AG04450 (cell line): ENCODE results near the gene MCUB. TPM values are rescaled to one million over a fixed set of nuclear protein-coding genes. Genes with fewer than 3 reads are reported as not detected.

Source experiments
- CTCF ChIA-PET: fragments of 300-600, 350-600 bp; formaldehyde crosslinking; extraction: SDS; loops from one replicate; lab custom pipeline; 2022; ENCODE audit warnings: antibody characterized with exemption, inconsistent platforms; lab: Charles Lee
- POLR2A ChIA-PET: fragments of 350-600 bp; formaldehyde crosslinking; extraction: SDS; loops from one replicate; lab custom pipeline; 2021; ENCODE audit warnings: antibody characterized with exemption, inconsistent platforms; lab: Yijun Ruan, JAX
- DNase-seq: peaks from one replicate; pipeline ENCODE4 v3.0.0-alpha.2; 2011; ENCODE audit warnings: low read depth, low spot score
- H3K27ac ChIP-seq: one replicate; pipeline ENCODE4 v1.5.1; 2012; ENCODE audit warnings: low read depth, low read length, control low read depth
- H3K27me3 ChIP-seq: one replicate; pipeline ENCODE4 v1.6.0; 2012; ENCODE audit warnings: low read length; ENCODE audit not compliant: control insufficient read depth, insufficient read depth
- H3K4me3 ChIP-seq: 2 replicates; pipeline ENCODE4 v1.5.1; 2011; ENCODE audit warnings: mild to moderate bottlenecking, low read depth, low read length, control low read depth
- H3K9me3 ChIP-seq: 2 replicates; pipeline ENCODE4 v1.5.1; 2012; ENCODE audit warnings: low read length; ENCODE audit not compliant: control insufficient read depth, insufficient read depth
- polyA plus RNA-seq: library from polyadenylated mRNA; depleted of rRNA; stranded (reverse); fragments of >200 nt; gene quantifications from 2 replicates; pipeline ENCODE4 v1.2.3, GENCODE V29; 2011
- TF ChIP-seq, protein P1 (sequence below): IDR thresholded peaks from 2 replicates; pipeline ENCODE4 v1.5.1; 2011; ENCODE audit warnings: low read depth, low read length, control low read depth, inconsistent platforms

MCUB gene
- polyA plus RNA-seq, 1 experiment = 16.8 TPM

DNA sequence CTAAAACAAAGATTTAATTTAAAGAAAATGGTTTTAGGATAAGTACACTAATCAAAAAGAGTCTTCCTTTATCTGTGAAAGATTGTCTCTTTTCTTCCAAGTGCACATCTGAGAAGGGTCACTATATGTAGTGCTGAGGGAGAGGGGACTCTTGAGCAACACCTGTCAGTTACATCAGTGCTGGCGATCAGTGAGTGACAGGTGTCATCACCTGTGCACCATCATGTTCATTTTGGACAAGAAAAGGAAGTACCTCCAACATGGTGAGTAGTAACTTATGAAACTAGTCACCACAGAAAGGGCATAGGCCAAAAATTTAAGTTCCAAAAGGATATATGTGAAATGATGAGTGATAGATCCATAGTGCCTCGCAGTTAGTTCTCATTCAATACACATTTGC is 55.7 kb downstream of the MCUB start:
- ChIA-PET POLR2A (interaction anchor here (0.6 kb wide), 1 partner anchor 54 kb away, joined by 4 read pairs; no protein-coding TSS in a partner anchor), CTCF (no interaction called here)
- TF ChIP-seq, protein P1, sequence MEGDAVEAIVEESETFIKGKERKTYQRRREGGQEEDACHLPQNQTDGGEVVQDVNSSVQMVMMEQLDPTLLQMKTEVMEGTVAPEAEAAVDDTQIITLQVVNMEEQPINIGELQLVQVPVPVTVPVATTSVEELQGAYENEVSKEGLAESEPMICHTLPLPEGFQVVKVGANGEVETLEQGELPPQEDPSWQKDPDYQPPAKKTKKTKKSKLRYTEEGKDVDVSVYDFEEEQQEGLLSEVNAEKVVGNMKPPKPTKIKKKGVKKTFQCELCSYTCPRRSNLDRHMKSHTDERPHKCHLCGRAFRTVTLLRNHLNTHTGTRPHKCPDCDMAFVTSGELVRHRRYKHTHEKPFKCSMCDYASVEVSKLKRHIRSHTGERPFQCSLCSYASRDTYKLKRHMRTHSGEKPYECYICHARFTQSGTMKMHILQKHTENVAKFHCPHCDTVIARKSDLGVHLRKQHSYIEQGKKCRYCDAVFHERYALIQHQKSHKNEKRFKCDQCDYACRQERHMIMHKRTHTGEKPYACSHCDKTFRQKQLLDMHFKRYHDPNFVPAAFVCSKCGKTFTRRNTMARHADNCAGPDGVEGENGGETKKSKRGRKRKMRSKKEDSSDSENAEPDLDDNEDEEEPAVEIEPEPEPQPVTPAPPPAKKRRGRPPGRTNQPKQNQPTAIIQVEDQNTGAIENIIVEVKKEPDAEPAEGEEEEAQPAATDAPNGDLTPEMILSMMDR = no peak
- Histone ChIP-seq H3K27me3 (no peaks in the 10 kb centered on the region), H3K4me3 (no peak overlapping the region), H3K9me3 (no peaks in the 10 kb centered on the region), H3K27ac (no peak overlapping the region)
- DNase-seq = no peak

DNA sequence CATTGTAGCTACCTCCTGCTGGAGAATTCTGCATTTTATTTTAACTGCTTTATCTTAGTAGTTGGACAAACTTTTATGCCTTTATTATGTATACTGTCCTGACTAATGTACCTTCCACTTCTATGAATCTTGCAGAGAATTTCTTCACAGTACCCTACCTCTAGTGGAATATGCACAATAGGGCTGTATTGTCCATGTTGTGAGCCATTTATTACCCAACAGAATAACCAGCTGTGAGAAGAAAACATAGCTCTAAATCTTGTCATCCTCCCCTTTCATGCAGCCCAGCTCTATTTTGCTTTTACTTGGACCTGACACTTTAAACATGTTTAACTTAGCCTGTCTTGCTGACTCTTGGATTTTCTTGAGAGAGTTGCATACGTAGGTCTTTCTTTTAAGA is 56.2 kb downstream of the MCUB start:
- Histone ChIP-seq H3K27me3 (no peaks in the 10 kb centered on the region), H3K9me3 (no peaks in the 10 kb centered on the region), H3K27ac (no peak overlapping the region), H3K4me3 (no peak overlapping the region)
- ChIA-PET CTCF (no interaction called here), POLR2A (interaction anchor here (0.6 kb wide), 1 partner anchor 54 kb away, joined by 4 read pairs; no protein-coding TSS in a partner anchor)
- TF ChIP-seq, protein P1 = no peak
- no peak for DNase-seq

- Histone ChIP-seq H3K4me3 (no peak overlapping the region), H3K9me3 (no peaks in the 10 kb centered on the region), H3K27ac (no peak overlapping the region), H3K27me3 (no peaks in the 10 kb centered on the region)
- POLR2A ChIA-PET = no interaction called here
- CTCF ChIA-PET = no interaction called here
- TF ChIP-seq, protein P1 = no peak
- DNase-seq = no peak
Observed at GRCh38 chr4:109622626-109623025, 62.6 kb downstream of the MCUB start.

DNA sequence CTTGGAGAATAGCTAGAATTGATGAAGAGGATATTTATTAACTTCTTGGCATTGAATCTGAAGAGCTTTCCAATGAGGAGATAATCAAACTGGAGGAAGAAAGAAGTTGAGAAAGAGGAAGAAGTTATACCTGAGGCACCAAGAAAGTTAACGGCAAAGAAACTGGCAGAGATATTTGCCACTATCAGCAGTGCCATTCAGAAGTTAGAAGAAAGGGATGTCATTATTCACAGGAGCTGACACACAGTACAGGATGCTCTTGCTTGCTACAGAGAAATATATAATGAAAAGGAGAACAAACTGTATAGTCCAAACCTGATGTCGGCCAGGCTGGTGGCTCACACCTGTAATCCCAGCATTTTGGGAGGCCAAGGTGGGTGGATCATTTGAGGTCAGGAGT is 64.5 kb downstream of the MCUB start:
- Histone ChIP-seq H3K27me3 (no peaks in the 10 kb centered on the region), H3K27ac (no peak overlapping the region), H3K9me3 (no peaks in the 10 kb centered on the region), H3K4me3 (no peak overlapping the region)
- DNase-seq = no peak
- POLR2A ChIA-PET = no interaction called here
- TF ChIP-seq, protein P1 = no peak
- CTCF ChIA-PET = no interaction called here

DNA sequence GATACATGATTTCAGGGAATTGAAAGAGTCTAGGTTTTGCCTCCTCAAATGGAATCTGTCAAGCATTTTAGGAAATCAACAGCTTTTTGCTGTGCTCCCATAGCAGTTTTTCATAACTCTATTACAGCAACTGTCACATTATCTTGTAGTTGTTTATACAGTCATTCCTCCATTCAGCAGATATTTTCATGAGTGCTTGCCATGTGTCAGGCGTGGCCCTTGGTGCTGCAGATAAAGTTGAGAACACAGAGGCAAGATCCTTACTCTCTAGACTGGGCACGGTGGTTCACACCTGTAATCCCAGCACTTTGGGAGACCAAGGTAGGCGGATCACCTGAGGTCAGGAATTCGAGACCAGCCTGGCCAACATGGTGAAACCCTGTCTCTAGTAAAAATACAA is 67.3 kb downstream of the MCUB start:
- CTCF ChIA-PET = no interaction called here

More for the DNA sequence above, 67.3 kb downstream of the MCUB start:
- H3K4me3 ChIP-seq = no peak overlapping the region
- TF ChIP-seq, protein P1 = no peak
- H3K27ac ChIP-seq = no peak overlapping the region
- no peaks in the 10 kb centered on the region for H3K27me3 ChIP-seq
- POLR2A ChIA-PET = no interaction called here
- no peaks in the 10 kb centered on the region for H3K9me3 ChIP-seq
- no peak for DNase-seq
